GM18520 (cell line): Measurements from ENCODE around the gene ITM2C.
A peak's percentile ranks its signal among the peaks of the same experiment; 100 is the strongest.

Experiments used
- ATAC-seq: cut with Tn5 transposase; IDR thresholded peaks from one replicate; pipeline ENCODE4 v1.9.1; 2021; ENCODE audit not compliant: unreplicated experiment

Gene ITM2C

GRCh38 chr2:230924470-230925341 lies 60.0 kb downstream of the ITM2C start, which contains the start of gene GPR55:
TSS of gene GPR55 (minus strand) at chr2:230925242. CDS start at chr2:230910962, 14,280 bp downstream.
- peak; percentile 27 for ATAC-seq

- peak; percentile 6 for ATAC-seq
Measured at GRCh38 chr2:230925443-230925878, 60.7 kb downstream of the ITM2C start.

- peak; percentile 18 for ATAC-seq
Measured at GRCh38 chr2:230925879-230926765, 61.4 kb downstream of the ITM2C start.

DNA sequence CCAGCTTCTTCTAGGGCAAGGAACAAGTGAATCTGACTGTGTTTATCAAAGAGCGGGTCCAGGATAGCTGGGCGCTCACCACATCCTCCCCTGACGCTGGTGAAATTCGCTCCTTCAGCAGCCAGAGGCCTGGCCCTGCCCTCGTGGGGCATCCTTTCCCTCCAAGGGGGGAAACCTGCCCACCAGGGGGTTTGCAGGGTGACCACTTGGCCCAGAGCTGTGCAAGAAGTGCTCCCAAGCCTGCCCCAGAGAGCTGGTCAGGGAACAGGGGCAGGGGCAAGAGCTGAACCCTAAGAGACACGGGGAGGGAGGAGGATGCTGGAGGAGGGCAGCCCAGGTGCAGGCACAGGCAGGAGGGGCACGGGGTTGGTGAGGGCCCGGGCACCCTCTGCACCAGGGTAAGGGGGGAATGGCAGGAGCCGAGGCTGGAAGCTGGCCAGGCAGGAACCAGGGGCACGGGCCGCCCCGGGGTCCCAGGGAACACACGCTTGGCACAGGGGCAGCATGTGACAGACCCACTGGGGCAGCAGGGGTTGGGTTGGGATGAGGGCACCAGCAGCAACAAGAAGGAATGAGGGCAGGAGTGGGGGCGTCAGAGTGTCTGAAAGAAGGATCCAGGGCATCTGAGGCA lies 63.1 kb downstream of the ITM2C start:
- ATAC-seq: no peak
